Panc1 (cell line): ENCODE measurements around the gene TRAK2. TPM values are rescaled to one million over a fixed set of nuclear protein-coding genes. Genes with fewer than 3 reads are reported as not detected.

Experiments
- ATAC-seq: fragments of 200-7000 bp; cut with Tn5 transposase; 2 replicates; pipeline ENCODE4 v1.9.1; 2020; ENCODE audit warnings: mild to moderate bottlenecking, moderate library complexity
- BruUV-seq: library from RNA; stranded (reverse); fragments of 400-500 nt; replicated peaks from 2 replicates; lab custom pipeline; 2021; lab: Mats Ljungman, UMichigan
- CTCF ChIA-PET: fragments of 300-600 bp; sonication (Branson Sonifier 250); formaldehyde crosslinking; loops from one replicate; lab custom pipeline; 2022; ENCODE audit warnings: antibody characterized with exemption; lab: Charles Lee
- POLR2A ChIA-PET: fragments of 300-600 bp; sonication (Branson Sonifier 250); formaldehyde crosslinking; loops from one replicate; lab custom pipeline; 2022; ENCODE audit warnings: antibody characterized with exemption; lab: Charles Lee
- DNase-seq: peaks from one replicate; pipeline ENCODE4 v3.0.0-alpha.2; 2010; ENCODE audit warnings: low read depth, low spot score
- H3K27ac ChIP-seq: 2 replicates; pipeline ENCODE4 v1.5.1; 2011; ENCODE audit warnings: mild to moderate bottlenecking, low read length, inconsistent platforms
- H3K27me3 ChIP-seq: fragments of 200-500 bp; sonication (Bioruptor generic); 2 replicates; pipeline ENCODE4 v1.6.0; 2014; ENCODE audit warnings: low read length, inconsistent platforms; ENCODE audit not compliant: control insufficient read depth, insufficient read depth
- H3K36me3 ChIP-seq: fragments of 200-500 bp; sonication (Bioruptor generic); 2 replicates; pipeline ENCODE4 v1.5.1; 2014; ENCODE audit warnings: inconsistent platforms, mild to moderate bottlenecking, low read length, moderate library complexity; ENCODE audit not compliant: control insufficient read depth, insufficient read depth
- H3K4me1 ChIP-seq: 2 replicates; pipeline ENCODE4 v1.5.1; 2011; ENCODE audit warnings: inconsistent platforms, mild to moderate bottlenecking, low read length, moderate library complexity; ENCODE audit not compliant: control insufficient read depth, insufficient read depth
- H3K4me3 ChIP-seq, 2 experiments: 2 replicates each; pipeline ENCODE4 v1.5.1; 2011 to 2012; ENCODE audit warnings: low read depth in 2 of 2, low read length in 2 of 2, mild to moderate bottlenecking in 2 of 2, inconsistent platforms in 1 of 2, moderate library complexity in 1 of 2
- H3K9me3 ChIP-seq: fragments of 200-500 bp; sonication (Bioruptor generic); 2 replicates; pipeline ENCODE4 v1.5.1; 2014; ENCODE audit warnings: low read depth, mild to moderate bottlenecking, inconsistent platforms, low read length, moderate library complexity; ENCODE audit not compliant: control insufficient read depth, insufficient read depth
- CTCF ChIP-seq: fragments of 450-650 bp; IDR thresholded peaks from 2 replicates; pipeline ENCODE4 v1.5.1; 2017; ENCODE audit warnings: mild to moderate bottlenecking
- POLR2AphosphoS5 ChIP-seq: IDR thresholded peaks from 2 replicates; pipeline ENCODE4 v1.6.1; 2012; ENCODE audit warnings: mild to moderate bottlenecking, low read depth, low read length, moderate library complexity
- REST ChIP-seq, 2 experiments: IDR thresholded peaks; 2 replicates each; pipeline ENCODE4 v1.6.1; 2011 to 2012; ENCODE audit warnings: low read depth in 2 of 2, control low read depth in 1 of 2, low read length in 1 of 2, mild to moderate bottlenecking in 1 of 2, moderate library complexity in 1 of 2; ENCODE audit not compliant: insufficient read depth in 1 of 2
- SIN3A ChIP-seq: IDR thresholded peaks from 2 replicates; pipeline ENCODE4 v1.6.1; 2012; ENCODE audit warnings: low read depth, mild to moderate bottlenecking, low read length, moderate library complexity, borderline replicate concordance; ENCODE audit not compliant: insufficient read depth
- TCF7L2 ChIP-seq: IDR thresholded peaks from 2 replicates; pipeline ENCODE4 v1.6.1; 2011; ENCODE audit warnings: mild to moderate bottlenecking, low read depth, low read length, inconsistent platforms
- in situ Hi-C: cut with HindIII; loops from 2 replicates; pipeline ENCODE4 v1.10.0; 2016; ENCODE audit warnings: low sequenced_read_pairs, low pct_unique_long_range_greater_than_20kb
- intact Hi-C: fragments of 100-400 bp; cut with micrococcal nuclease; formaldehyde crosslinking; loops from one replicate; pipeline ENCODE4 v1.10.0; 2022; ENCODE audit not compliant: unreplicated experiment
- total RNA-seq: library from RNA; stranded (reverse); gene quantifications from one replicate; pipeline ENCODE4 v1.2.1, GENCODE V29; 2021; ENCODE audit not compliant: unreplicated experiment

Gene TRAK2
- total RNA-seq, 1 experiment from 2014 or later: 35.7 TPM

GRCh38 chr2:201433394-201433995 is 17.8 kb downstream of the TRAK2 start:
- ChIA-PET CTCF (no interaction called here), POLR2A (interaction anchor here (0.7 kb wide), 1 partner anchor 230 kb away, joined by 6 read pairs; no protein-coding TSS in a partner anchor)
- no peaks in the 10 kb centered on the region for H3K4me1 ChIP-seq
- DNase-seq (no peak), ATAC-seq (no peak)
- intact Hi-C loops: no loop called here
- no TSS peak for BruUV-seq
- no peaks in the 10 kb centered on the region for H3K27me3 ChIP-seq
- H3K27ac ChIP-seq: no peak overlapping the region
- no peaks in the 10 kb centered on the region for H3K9me3 ChIP-seq
- TF ChIP-seq POLR2AphosphoS5: no peak
- TF ChIP-seq CTCF: no peak
- no peak for TF ChIP-seq REST (IDR thresholded peaks at IDR 0.05; ENCODE audit: insufficient read depth in 1 of 2, low read depth in 2 of 2, low read length in 1 of 2)
- TF ChIP-seq TCF7L2: no peak
- no peak for TF ChIP-seq SIN3A
- no peak overlapping the region for H3K4me3 ChIP-seq
- H3K36me3 ChIP-seq: no peaks in the 10 kb centered on the region
- in situ Hi-C loops: no loop called here

- Histone ChIP-seq H3K27me3 (no peaks in the 10 kb centered on the region), H3K27ac (no peak overlapping the region), H3K36me3 (no peaks in the 10 kb centered on the region), H3K4me3 (no peak overlapping the region), H3K9me3 (no peaks in the 10 kb centered on the region), H3K4me1 (no peaks in the 10 kb centered on the region)
- ChIA-PET CTCF (interaction anchor here (0.5 kb wide), 1 partner anchor 65 kb away, joined by 9 read pairs; no protein-coding TSS in a partner anchor), POLR2A (no interaction called here)
- in situ Hi-C loops: no loop called here
- no peak for DNase-seq
- BruUV-seq: no TSS peak
- intact Hi-C loops: no loop called here
- no peak for ATAC-seq
- no peak for TF ChIP-seq REST (IDR thresholded peaks at IDR 0.05; ENCODE audit: insufficient read depth in 1 of 2, low read depth in 2 of 2, low read length in 1 of 2)
- no peak for TF ChIP-seq TCF7L2
Observed at GRCh38 chr2:201432621-201433393, 18.5 kb downstream of the TRAK2 start.
